ENCODE measurements around the gene ATRN. TPM values are rescaled to one million over a fixed set of nuclear protein-coding genes. Genes with fewer than 3 reads are reported as not detected.

ATRN gene
- total and polyA plus RNA-seq, 2 experiments from 2014 or later = 2.2 to 18.3 TPM

DNA sequence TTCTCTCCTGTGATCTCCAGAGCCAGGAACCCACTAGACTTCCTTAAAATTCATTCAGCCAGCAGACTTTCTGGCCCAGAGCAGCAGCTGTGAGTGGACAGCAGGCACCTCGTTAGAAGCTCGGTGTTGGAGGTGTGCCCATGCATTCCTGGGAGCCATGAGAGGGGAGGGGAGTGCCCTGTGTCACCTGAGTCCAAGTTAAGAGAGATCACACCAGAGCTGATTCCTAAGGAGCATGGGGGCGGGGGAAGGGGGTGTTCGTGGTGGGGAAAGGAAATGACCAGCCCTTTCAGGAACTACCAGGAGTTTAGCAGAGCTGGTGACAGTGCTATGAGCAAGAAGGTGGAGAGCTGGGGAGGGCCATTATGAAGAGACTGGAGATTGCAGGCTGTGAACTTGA is 145.4 kb downstream of the ATRN start (continued):
- TF ChIP-seq, protein P1, sequence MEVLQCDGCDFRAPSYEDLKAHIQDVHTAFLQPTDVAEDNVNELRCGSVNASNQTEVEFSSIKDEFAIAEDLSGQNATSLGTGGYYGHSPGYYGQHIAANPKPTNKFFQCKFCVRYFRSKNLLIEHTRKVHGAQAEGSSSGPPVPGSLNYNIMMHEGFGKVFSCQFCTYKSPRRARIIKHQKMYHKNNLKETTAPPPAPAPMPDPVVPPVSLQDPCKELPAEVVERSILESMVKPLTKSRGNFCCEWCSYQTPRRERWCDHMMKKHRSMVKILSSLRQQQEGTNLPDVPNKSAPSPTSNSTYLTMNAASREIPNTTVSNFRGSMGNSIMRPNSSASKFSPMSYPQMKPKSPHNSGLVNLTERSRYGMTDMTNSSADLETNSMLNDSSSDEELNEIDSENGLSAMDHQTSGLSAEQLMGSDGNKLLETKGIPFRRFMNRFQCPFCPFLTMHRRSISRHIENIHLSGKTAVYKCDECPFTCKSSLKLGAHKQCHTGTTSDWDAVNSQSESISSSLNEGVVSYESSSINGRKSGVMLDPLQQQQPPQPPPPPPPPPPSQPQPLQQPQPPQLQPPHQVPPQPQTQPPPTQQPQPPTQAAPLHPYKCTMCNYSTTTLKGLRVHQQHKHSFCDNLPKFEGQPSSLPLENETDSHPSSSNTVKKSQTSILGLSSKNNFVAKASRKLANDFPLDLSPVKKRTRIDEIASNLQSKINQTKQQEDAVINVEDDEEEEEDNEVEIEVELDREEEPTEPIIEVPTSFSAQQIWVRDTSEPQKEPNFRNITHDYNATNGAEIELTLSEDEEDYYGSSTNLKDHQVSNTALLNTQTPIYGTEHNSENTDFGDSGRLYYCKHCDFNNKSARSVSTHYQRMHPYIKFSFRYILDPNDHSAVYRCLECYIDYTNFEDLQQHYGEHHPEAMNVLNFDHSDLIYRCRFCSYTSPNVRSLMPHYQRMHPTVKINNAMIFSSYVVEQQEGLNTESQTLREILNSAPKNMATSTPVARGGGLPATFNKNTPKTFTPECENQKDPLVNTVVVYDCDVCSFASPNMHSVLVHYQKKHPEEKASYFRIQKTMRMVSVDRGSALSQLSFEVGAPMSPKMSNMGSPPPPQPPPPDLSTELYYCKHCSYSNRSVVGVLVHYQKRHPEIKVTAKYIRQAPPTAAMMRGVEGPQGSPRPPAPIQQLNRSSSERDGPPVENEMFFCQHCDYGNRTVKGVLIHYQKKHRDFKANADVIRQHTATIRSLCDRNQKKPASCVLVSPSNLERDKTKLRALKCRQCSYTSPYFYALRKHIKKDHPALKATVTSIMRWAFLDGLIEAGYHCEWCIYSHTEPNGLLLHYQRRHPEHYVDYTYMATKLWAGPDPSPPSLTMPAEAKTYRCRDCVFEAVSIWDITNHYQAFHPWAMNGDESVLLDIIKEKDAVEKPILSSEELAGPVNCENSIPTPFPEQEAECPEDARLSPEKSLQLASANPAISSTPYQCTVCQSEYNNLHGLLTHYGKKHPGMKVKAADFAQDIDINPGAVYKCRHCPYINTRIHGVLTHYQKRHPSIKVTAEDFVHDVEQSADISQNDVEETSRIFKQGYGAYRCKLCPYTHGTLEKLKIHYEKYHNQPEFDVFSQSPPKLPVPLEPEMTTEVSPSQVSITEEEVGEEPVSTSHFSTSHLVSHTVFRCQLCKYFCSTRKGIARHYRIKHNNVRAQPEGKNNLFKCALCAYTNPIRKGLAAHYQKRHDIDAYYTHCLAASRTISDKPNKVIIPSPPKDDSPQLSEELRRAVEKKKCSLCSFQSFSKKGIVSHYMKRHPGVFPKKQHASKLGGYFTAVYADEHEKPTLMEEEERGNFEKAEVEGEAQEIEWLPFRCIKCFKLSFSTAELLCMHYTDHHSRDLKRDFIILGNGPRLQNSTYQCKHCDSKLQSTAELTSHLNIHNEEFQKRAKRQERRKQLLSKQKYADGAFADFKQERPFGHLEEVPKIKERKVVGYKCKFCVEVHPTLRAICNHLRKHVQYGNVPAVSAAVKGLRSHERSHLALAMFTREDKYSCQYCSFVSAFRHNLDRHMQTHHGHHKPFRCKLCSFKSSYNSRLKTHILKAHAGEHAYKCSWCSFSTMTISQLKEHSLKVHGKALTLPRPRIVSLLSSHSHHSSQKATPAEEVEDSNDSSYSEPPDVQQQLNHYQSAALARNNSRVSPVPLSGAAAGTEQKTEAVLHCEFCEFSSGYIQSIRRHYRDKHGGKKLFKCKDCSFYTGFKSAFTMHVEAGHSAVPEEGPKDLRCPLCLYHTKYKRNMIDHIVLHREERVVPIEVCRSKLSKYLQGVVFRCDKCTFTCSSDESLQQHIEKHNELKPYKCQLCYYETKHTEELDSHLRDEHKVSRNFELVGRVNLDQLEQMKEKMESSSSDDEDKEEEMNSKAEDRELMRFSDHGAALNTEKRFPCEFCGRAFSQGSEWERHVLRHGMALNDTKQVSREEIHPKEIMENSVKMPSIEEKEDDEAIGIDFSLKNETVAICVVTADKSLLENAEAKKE (CRISPR knock-in tag; IDR thresholded peaks at IDR 0.05) = no peak

DNA sequence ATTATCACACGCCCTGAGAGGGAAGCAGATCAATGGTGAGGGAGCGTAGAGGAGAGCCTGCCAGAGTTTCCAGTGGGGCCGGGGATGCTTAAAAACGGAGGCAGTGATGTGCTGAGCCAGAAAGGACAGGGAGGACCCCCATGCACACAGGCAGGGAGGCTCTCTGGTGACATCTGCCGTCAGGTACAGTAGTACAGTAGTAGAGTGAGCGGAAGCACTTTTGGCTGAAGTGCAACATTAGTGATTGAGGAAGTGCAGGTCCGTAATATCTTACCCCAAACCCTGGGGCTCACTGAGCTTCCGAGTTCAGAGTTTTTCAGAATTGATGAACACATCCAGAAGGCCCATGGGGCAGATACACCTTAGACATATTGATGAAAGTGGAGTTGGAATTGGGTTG is 150.3 kb downstream of the ATRN start:
- Histone ChIP-seq H2AFZ (no peak overlapping the region), H3K79me2 (replicated peaks; ENCODE audit: insufficient read depth) (no peaks in the 10 kb centered on the region), H3K4me3 (no peak overlapping the region), H3K4me2 (no peak overlapping the region), H3K9me2 (ENCODE audit: insufficient read depth) (no peaks in the 10 kb centered on the region), H3K4me1 (ENCODE audit: insufficient read depth) (no peaks in the 10 kb centered on the region; the same call in 1 of the 2 replicates), H3K27me3 (ENCODE audit: insufficient read depth) (no peaks in the 10 kb centered on the region), H4K20me1 (replicated peaks; ENCODE audit: insufficient read depth) (no peaks in the 10 kb centered on the region; the same call in 1 of the 2 replicates), H3K36me3 (ENCODE audit: insufficient read depth) (no peaks in the 10 kb centered on the region), H3F3A (replicated peaks; ENCODE audit: low read depth) (no peaks in the 10 kb centered on the region), H3K27ac (ENCODE audit: low read depth) (no peak overlapping the region)
- H3K9me3 Mint-ChIP-seq = no peaks in the 10 kb centered on the region
- no peak for TF ChIP-seq JUNB (IDR thresholded peaks at IDR 0.05; ENCODE audit: unreplicated experiment)
- TF ChIP-seq, protein P2, sequence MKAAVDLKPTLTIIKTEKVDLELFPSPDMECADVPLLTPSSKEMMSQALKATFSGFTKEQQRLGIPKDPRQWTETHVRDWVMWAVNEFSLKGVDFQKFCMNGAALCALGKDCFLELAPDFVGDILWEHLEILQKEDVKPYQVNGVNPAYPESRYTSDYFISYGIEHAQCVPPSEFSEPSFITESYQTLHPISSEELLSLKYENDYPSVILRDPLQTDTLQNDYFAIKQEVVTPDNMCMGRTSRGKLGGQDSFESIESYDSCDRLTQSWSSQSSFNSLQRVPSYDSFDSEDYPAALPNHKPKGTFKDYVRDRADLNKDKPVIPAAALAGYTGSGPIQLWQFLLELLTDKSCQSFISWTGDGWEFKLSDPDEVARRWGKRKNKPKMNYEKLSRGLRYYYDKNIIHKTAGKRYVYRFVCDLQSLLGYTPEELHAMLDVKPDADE (IDR thresholded peaks at IDR 0.05) = no peak
- no peak for TF ChIP-seq STAT1 (IDR thresholded peaks at IDR 0.05; ENCODE audit: unreplicated experiment)
- TF ChIP-seq POLR2AphosphoS5 (IDR thresholded peaks at IDR 0.05; ENCODE audit: low read depth) = no peak
- TF ChIP-seq, protein P3, sequence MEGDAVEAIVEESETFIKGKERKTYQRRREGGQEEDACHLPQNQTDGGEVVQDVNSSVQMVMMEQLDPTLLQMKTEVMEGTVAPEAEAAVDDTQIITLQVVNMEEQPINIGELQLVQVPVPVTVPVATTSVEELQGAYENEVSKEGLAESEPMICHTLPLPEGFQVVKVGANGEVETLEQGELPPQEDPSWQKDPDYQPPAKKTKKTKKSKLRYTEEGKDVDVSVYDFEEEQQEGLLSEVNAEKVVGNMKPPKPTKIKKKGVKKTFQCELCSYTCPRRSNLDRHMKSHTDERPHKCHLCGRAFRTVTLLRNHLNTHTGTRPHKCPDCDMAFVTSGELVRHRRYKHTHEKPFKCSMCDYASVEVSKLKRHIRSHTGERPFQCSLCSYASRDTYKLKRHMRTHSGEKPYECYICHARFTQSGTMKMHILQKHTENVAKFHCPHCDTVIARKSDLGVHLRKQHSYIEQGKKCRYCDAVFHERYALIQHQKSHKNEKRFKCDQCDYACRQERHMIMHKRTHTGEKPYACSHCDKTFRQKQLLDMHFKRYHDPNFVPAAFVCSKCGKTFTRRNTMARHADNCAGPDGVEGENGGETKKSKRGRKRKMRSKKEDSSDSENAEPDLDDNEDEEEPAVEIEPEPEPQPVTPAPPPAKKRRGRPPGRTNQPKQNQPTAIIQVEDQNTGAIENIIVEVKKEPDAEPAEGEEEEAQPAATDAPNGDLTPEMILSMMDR (conservative IDR thresholded peaks at IDR 0.05; ENCODE audit: low read depth in 2 of 2) = peak; percentile 43 to 61
- peaks cover 6% of the 10 kb centered on the region for H3K27me3 Mint-ChIP-seq (ENCODE audit: insufficient read depth, low read depth, poor library complexity)
- no peak overlapping the region for H3K4me3 Mint-ChIP-seq
- peaks cover 10% of the 10 kb centered on the region; the same call in 2 of the 3 replicates for H3K4me1 Mint-ChIP-seq
- no peak overlapping the region for H3K27ac Mint-ChIP-seq
- peak; percentile 75 for ATAC-seq
- DNase-seq (ENCODE audit: low spot score) = peak; percentile 61
- H3K36me3 Mint-ChIP-seq (ENCODE audit: low read depth) = no peaks in the 10 kb centered on the region
